GM12891 (cell line): ENCODE measurements around the gene AGAP5.

Source experiments
- PAX5 ChIP-seq: IDR thresholded peaks from 2 replicates; pipeline ENCODE4 v1.6.1; 2011; ENCODE audit warnings: low read length, moderate library complexity, mild to moderate bottlenecking; ENCODE audit not compliant: insufficient read depth, severe bottlenecking
- POLR2A ChIP-seq: IDR thresholded peaks from 2 replicates; pipeline ENCODE4 v1.6.1; 2011; ENCODE audit warnings: low read depth, low read length, control low read depth
- POLR2AphosphoS5 ChIP-seq: IDR thresholded peaks from 2 replicates; pipeline ENCODE4 v1.6.1; 2011; ENCODE audit warnings: low read depth, low read length, control low read depth
- TAF1 ChIP-seq: IDR thresholded peaks from 2 replicates; pipeline ENCODE4 v1.6.1; 2011; ENCODE audit warnings: low read depth, low read length, control low read depth

GRCh38 chr10:73646598-73647041 is 51.3 kb downstream of the AGAP5 start:
- no peak for TF ChIP-seq POLR2AphosphoS5
- no peak for TF ChIP-seq PAX5
- no peak for TF ChIP-seq POLR2A
- TF ChIP-seq TAF1 = no peak
